KMS-11 (cell line): ENCODE data around the gene RAD51B.

Experiments used
- H2AFZ ChIP-seq: fragments of 200-600 bp; sonication (generic); 2 replicates; pipeline ENCODE4 v1.6.1; 2016; ENCODE audit warnings: antibody characterized with exemption, mixed run types, low read depth
- H3K27ac ChIP-seq: fragments of 200-600 bp; sonication (generic); 2 replicates; pipeline ENCODE4 v1.6.1; 2016; ENCODE audit warnings: mild to moderate bottlenecking, mixed run types
- H3K27me3 ChIP-seq: fragments of 200-600 bp; sonication (generic); 2 replicates; pipeline ENCODE4 v1.6.1; 2017; ENCODE audit warnings: mild to moderate bottlenecking, low read depth, mixed run types, moderate library complexity; ENCODE audit not compliant: insufficient read depth
- H3K36me3 ChIP-seq: fragments of 200-600 bp; sonication (generic); 2 replicates; pipeline ENCODE4 v1.6.1; 2017; ENCODE audit warnings: mild to moderate bottlenecking, mixed run types; ENCODE audit not compliant: insufficient read depth
- H3K4me1 ChIP-seq: fragments of 200-600 bp; sonication (generic); 2 replicates; pipeline ENCODE4 v1.6.1; 2016; ENCODE audit warnings: mild to moderate bottlenecking, low read depth, mixed run types; ENCODE audit not compliant: poor library complexity, severe bottlenecking
- H3K4me2 ChIP-seq: fragments of 200-600 bp; sonication (generic); 2 replicates; pipeline ENCODE4 v1.7.0; 2016; ENCODE audit warnings: mild to moderate bottlenecking, mixed run types
- H3K4me3 ChIP-seq: fragments of 200-600 bp; sonication (generic); IDR thresholded peaks from 2 replicates; pipeline ENCODE4 v1.6.1; 2017; ENCODE audit warnings: low read depth, low read length, mixed read lengths; ENCODE audit not compliant: insufficient read depth
- H3K79me2 ChIP-seq: fragments of 200-600 bp; sonication (generic); 2 replicates; pipeline ENCODE4 v1.6.1; 2016; ENCODE audit warnings: low read depth, mixed run types; ENCODE audit not compliant: insufficient read depth
- H3K9ac ChIP-seq: fragments of 200-600 bp; sonication (generic); 2 replicates; pipeline ENCODE4 v1.6.1; 2016; ENCODE audit warnings: mild to moderate bottlenecking, mixed run types
- H4K20me1 ChIP-seq: fragments of 200-600 bp; sonication (generic); 2 replicates; pipeline ENCODE4 v1.6.1; 2016; ENCODE audit warnings: mild to moderate bottlenecking, mixed run types; ENCODE audit not compliant: insufficient read depth
- TF ChIP-seq, protein P1 (sequence below): fragments of 200-600 bp; sonication (generic); conservative IDR thresholded peaks from 2 replicates; pipeline ENCODE4 v1.6.1; 2017; ENCODE audit warnings: low read depth, mild to moderate bottlenecking, antibody characterized with exemption, low read length, moderate library complexity, mixed read lengths

RAD51B gene

DNA sequence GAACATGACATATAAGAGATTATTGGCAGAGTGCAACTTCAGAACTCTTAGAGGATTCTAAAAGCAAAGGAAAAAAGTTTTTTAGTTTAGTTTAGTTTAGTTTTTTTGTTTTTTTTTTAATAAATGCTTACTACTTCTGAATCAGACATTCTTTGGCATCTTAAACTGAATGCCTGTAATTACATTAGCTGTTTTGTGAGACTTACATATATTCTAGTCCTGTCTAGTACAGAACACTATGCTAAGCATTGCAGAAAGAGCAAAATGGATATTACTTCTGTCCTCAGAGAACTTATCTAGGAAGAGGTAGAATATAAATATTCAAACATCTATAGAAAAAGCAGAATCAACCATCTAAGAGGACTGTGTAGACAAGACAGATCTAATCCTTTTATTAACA lies 133.2 kb downstream of the RAD51B start:
- Histone ChIP-seq H3K4me3 (no peak overlapping the region), H3K36me3 (no peaks in the 10 kb centered on the region), H2AFZ (no peak overlapping the region), H3K4me2 (no peak overlapping the region), H3K9ac (no peak overlapping the region), H3K4me1 (no peaks in the 10 kb centered on the region), H4K20me1 (no peaks in the 10 kb centered on the region), H3K27me3 (no peaks in the 10 kb centered on the region), H3K27ac (no peak overlapping the region), H3K79me2 (no peaks in the 10 kb centered on the region)
- TF ChIP-seq, protein P1, sequence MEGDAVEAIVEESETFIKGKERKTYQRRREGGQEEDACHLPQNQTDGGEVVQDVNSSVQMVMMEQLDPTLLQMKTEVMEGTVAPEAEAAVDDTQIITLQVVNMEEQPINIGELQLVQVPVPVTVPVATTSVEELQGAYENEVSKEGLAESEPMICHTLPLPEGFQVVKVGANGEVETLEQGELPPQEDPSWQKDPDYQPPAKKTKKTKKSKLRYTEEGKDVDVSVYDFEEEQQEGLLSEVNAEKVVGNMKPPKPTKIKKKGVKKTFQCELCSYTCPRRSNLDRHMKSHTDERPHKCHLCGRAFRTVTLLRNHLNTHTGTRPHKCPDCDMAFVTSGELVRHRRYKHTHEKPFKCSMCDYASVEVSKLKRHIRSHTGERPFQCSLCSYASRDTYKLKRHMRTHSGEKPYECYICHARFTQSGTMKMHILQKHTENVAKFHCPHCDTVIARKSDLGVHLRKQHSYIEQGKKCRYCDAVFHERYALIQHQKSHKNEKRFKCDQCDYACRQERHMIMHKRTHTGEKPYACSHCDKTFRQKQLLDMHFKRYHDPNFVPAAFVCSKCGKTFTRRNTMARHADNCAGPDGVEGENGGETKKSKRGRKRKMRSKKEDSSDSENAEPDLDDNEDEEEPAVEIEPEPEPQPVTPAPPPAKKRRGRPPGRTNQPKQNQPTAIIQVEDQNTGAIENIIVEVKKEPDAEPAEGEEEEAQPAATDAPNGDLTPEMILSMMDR = no peak

- Histone ChIP-seq H4K20me1 (no peaks in the 10 kb centered on the region), H3K27me3 (no peaks in the 10 kb centered on the region), H3K4me2 (no peak overlapping the region), H3K36me3 (no peaks in the 10 kb centered on the region), H3K9ac (no peak overlapping the region), H3K4me1 (no peaks in the 10 kb centered on the region), H3K4me3 (no peak overlapping the region), H2AFZ (no peak overlapping the region), H3K27ac (no peak overlapping the region), H3K79me2 (no peaks in the 10 kb centered on the region)
- TF ChIP-seq, protein P1 = no peak
These were observed 135.7 kb downstream of the RAD51B start for GRCh38 chr14:67955261-67955660.

- no peaks in the 10 kb centered on the region for H3K36me3 ChIP-seq
- no peak overlapping the region for H3K4me2 ChIP-seq
- TF ChIP-seq, protein P1 = no peak
- H2AFZ ChIP-seq = no peak overlapping the region
- H4K20me1 ChIP-seq = no peaks in the 10 kb centered on the region
- no peak overlapping the region for H3K27ac ChIP-seq
- H3K4me3 ChIP-seq = no peak overlapping the region
- no peaks in the 10 kb centered on the region for H3K27me3 ChIP-seq
- no peaks in the 10 kb centered on the region for H3K4me1 ChIP-seq
- H3K9ac ChIP-seq = no peak overlapping the region
- no peaks in the 10 kb centered on the region for H3K79me2 ChIP-seq
These were observed 138.4 kb downstream of the RAD51B start for GRCh38 chr14:67957946-67958345.

DNA sequence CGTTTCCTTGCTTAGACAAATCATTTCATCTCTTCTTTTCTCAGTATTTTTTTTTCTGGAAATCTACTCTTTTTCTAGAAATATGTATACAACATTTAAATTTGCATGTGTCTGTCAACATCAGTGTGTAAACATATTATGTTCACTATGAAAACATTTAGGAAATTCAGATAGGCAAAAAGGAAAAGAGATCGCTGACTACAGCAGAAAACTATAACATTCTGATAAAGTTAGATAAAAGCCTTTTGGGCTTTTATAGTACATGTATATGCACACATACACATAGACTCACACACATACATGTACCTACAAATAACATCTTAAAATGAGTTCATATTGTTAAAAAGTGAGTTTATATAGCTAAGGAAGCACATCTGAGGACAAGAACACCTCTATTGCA lies 142.1 kb downstream of the RAD51B start:
- Histone ChIP-seq H3K79me2 (no peaks in the 10 kb centered on the region), H4K20me1 (no peaks in the 10 kb centered on the region), H3K36me3 (no peaks in the 10 kb centered on the region), H2AFZ (no peak overlapping the region), H3K9ac (no peak overlapping the region), H3K27ac (no peak overlapping the region), H3K4me2 (no peak overlapping the region), H3K27me3 (no peaks in the 10 kb centered on the region), H3K4me3 (no peak overlapping the region), H3K4me1 (no peaks in the 10 kb centered on the region)
- TF ChIP-seq, protein P1 = no peak
